22Rv1 (cell line): ENCODE results near the gene SLC17A5.
"Not testable (repeated sequence)": the region's sequence is repeated elsewhere in the genome, so short reads cannot be mapped to it uniquely, and the experiment has no call there.

Experiments
- CTCF ChIP-seq: fragments of 450-650 bp; IDR thresholded peaks from 2 replicates; pipeline ENCODE4 v1.5.1; 2017; ENCODE audit warnings: mild to moderate bottlenecking
- ZFX ChIP-seq: fragments of 450-650 bp; IDR thresholded peaks from 2 replicates; pipeline ENCODE4 v1.6.1; 2017; ENCODE audit warnings: antibody characterized with exemption, borderline replicate concordance

GRCh38 chr6:73623480-73623879, 30.3 kb downstream of the SLC17A5 start:
- TF ChIP-seq CTCF, ZFX: not testable (repeated sequence)
